OCI-LY7 (cell line): ENCODE results near the gene CATSPER3.

Experiments
- CTCF ChIP-seq: fragments of 200-600 bp; sonication (generic); conservative IDR thresholded peaks from 2 replicates; pipeline ENCODE4 v1.5.1; 2014; ENCODE audit warnings: mild to moderate bottlenecking, antibody characterized with exemption, low read length, moderate library complexity, mixed read lengths
- EZH2phosphoT487 ChIP-seq: fragments of 200-600 bp; sonication (generic); IDR thresholded peaks from 2 replicates; pipeline ENCODE4 v1.6.1; 2018; ENCODE audit warnings: low read depth, borderline replicate concordance, mild to moderate bottlenecking, mixed run types, antibody characterized with exemption, low read length, moderate library complexity, mixed read lengths

GRCh38 chr5:135055396-135055795 lies 87.7 kb downstream of the CATSPER3 start:
- TF ChIP-seq CTCF (no peak), EZH2phosphoT487 (no peak)
